Measurements from ENCODE around the gene ZNF202.

- TF ChIP-seq CTCF (conservative IDR thresholded peaks at IDR 0.05 in 1 of 2, IDR thresholded peaks at IDR 0.05 in 1 of 2; ENCODE audit: low read depth in 1 of 2, low read length in 2 of 2) (no peak), EZH2 (IDR thresholded peaks at IDR 0.05; ENCODE audit: low read length, missing control alignments) (no peak)
These were observed 16.5 kb upstream of the ZNF202 start for GRCh38 chr11:123757976-123758375.
